Stimulated activated CD4-positive, alpha-beta T cell treated with anti-CD3 and anti-CD28 coated beads, Interleukin-12 subunit alpha, Interleukin-12 subunit beta, amount 100 ng/mL, for 4 hours (primary cell): Measurements from ENCODE around the gene ZNF821.
"Not testable (repeated sequence)": the region's sequence is repeated elsewhere in the genome, so short reads cannot be mapped to it uniquely, and the experiment has no call there.

ENCODE experiments used
- DNase-seq: peaks from one replicate; pipeline ENCODE4 v3.0.0-alpha.2; 2020

Gene ZNF821, protein sequence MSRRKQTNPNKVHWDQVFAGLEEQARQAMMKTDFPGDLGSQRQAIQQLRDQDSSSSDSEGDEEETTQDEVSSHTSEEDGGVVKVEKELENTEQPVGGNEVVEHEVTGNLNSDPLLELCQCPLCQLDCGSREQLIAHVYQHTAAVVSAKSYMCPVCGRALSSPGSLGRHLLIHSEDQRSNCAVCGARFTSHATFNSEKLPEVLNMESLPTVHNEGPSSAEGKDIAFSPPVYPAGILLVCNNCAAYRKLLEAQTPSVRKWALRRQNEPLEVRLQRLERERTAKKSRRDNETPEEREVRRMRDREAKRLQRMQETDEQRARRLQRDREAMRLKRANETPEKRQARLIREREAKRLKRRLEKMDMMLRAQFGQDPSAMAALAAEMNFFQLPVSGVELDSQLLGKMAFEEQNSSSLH

DNA sequence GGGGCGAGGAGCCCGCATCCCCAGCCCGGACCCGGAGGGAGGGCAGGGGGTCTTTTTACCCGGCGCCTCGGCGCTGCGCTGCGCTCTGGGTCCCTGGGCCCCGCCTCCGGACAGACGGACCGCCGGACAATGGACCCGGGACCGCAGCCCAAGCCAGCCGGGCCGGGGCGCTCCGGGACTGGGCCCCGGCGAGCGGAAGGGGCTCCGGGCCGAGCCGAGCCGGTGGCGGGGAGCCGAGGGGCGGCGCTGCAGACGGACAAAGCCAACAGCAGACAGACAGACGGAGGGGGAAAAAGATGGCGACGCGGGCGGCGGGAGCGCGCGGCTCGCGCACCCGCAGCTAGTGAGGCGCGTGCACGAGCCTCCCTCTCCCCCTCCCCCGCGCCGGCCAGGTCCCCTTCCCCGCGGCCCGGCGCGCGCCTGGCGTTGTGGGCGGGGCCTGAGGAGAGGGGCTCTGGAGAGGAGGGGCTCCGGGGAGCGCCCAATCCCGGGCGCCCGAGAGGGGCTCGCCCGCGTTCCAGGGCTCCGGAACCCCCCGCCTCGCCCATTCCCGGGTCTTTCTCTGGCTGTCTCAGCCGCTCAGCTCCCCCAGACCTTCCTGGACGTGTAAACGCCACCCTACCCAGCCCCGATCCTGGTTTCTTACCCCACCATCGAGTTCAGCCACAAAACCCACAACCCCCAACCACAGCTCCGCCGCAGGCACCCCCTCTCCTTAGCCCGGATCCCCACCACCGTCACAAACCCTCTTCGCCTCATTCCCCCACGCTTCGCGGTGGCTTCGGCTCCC lies at the start of gene ZNF821:
TSS of gene ZNF821 (minus strand) at position 334 of the 790 bp plus-strand sequence. CDS start 4,236 bp downstream, outside the sequence.
- peak; percentile 70 for DNase-seq

DNA sequence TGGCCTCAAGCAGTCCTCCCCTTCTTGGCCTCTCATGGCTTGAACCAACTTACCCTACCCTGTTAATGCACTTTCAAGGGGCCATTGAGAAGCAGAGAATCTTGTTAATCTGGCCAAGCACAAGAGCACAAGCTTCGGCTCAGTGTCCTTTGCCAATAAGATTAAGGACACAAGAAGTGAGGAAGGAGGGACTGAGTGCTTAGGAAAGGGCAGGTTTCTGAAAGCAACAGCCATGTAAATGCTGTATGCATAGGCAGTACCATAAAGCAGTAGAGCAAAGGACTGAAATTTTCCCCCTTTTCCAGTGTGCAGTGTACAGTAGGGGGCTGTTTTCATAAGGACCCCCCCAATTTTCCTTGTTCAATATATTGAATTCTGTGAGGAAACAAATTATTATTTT lies 49.0 kb upstream of the ZNF821 start:
- DNase-seq: no peak

DNA sequence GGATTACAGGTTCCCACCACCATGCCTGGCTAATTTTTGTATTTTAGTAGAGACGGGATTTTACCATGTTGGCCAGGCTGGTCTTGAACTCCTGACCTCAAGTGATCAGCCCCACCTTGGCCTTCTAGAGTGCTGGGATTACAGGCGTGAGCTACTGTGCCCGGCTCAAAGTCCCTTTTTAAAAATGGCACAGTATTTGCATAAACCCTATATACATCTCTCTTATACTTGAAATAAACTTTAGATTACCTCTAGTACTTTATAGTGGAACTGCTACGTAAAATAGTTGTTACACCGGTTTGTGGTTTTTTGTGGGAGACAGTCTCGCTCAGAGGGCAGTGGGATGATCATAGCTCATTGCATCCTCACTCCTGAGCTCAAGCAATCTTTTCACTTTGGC lies 47.6 kb upstream of the ZNF821 start:
- DNase-seq: no peak

DNA sequence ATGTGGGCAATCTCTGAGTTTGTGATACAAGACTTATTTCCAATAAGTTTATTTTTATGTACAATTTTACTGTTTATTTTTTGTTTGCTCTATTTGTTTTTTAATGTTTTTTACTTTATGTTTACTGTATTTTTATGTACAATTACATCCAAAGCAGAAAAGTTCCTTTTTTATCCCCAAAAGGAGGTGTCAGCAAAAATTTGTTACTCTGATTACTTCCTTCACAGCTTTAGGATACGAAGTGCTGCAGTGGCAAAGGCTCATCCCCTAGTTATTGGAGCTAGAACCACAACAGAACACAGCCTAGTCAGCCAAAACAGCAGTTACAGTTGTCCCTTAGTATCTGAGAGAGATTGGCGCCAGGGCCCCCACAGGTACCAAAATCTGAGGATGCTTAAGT lies 47.0 kb upstream of the ZNF821 start:
- DNase-seq: no peak

DNA sequence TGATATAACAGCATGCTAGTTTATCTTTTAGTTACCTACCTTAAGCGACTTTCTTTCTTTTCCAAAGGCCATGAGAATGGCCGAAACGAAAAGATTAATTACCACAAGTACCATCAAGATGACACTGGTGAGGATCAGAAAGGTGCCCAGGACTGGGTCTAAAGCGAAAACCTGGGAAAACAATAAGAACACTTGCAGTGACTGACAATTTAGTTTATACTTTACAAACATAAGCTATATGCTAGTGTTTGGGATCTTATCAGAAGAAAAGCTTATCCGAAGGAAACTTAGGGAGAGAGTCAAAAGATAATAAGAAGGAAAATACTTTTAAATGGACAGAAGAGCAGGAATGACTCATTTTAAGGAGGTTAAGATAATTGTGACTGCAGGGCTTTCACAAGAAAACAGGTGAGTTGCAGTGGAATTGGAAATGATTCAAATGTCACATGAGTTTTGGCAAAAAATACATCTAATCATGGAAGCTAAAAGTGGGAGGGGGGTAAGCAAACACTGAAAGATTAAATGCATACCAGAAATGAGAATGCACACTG lies 46.1 kb upstream of the ZNF821 start:
- DNase-seq: no peak

DNA sequence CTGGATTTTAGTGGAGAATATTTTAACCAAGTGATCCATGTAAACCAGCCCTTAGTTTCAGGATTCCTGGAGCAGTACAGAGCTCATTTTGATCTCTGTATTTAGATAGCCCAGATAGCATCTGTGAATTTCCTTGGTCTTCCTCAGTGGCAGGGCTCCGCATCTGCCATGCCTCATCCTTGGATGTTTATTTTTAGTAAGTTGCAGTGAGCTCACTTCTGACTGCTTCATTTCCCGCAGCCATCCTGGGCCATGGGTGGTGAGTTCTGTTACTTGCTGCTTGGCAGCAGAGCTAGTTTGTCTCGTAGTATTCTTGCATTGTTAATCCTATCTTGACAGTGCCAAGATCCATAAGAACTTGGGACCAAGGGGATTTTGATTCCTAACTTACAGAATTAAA lies 45.1 kb upstream of the ZNF821 start:
- DNase-seq: no peak

DNA sequence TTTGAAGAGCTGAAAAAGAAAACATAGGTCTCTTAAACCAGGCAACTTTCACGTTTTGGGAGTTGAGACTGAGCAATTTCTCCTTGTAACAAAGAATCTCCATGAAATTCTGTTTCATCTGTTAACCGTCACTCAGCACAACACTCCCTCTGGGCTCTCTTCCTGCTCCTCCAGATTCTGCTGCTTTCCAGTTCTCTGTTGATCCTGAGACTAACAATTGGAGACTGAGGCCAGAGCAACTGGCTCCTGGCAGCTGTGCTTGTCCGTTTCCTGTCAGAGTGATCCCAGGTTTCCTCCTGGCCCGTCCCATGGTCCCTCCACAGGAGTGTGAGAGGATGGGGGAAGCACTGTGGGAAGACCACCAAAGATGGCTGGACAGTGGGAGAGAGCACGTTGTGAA lies 43.8 kb upstream of the ZNF821 start:
- DNase-seq: no peak

DNA sequence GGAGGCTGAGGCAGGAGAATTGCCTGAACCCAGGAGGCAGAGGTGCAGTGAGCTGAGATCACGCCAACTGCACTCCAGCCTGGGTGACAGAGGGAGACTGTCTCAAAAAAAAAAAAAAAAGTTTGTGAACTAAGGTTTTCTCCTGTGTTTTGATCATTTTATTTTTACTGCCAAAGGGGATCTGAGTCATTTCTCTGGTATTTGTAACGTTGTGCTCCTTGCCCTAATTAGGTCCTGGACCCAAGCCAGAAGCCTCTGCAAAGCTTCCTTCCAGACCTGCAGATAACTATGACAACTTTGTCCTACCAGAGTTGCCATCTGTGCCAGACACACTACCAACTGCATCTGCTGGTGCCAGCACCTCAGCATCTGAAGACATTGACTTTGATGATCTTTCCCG lies 43.4 kb upstream of the ZNF821 start:
- no peak for DNase-seq

DNA sequence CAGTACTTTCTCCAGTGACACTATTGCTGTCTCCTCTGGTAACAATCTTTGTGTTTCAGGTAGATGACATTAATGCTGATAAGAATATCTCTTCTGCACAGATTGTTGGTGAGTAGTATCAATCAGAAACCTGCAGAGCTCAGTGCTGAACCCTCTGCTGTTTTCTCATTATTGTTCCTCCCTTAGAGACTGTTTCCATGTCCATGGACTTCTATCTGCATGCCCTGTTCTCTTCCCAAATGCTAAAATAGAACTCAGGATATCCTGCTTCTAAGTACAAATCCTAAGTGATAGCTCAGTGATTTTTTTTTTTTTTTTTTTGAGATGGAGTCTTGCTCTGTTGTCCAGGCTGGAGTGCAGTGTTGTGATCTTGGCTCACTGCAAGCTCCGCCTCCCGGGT lies 40.7 kb upstream of the ZNF821 start:
- no peak for DNase-seq

DNA sequence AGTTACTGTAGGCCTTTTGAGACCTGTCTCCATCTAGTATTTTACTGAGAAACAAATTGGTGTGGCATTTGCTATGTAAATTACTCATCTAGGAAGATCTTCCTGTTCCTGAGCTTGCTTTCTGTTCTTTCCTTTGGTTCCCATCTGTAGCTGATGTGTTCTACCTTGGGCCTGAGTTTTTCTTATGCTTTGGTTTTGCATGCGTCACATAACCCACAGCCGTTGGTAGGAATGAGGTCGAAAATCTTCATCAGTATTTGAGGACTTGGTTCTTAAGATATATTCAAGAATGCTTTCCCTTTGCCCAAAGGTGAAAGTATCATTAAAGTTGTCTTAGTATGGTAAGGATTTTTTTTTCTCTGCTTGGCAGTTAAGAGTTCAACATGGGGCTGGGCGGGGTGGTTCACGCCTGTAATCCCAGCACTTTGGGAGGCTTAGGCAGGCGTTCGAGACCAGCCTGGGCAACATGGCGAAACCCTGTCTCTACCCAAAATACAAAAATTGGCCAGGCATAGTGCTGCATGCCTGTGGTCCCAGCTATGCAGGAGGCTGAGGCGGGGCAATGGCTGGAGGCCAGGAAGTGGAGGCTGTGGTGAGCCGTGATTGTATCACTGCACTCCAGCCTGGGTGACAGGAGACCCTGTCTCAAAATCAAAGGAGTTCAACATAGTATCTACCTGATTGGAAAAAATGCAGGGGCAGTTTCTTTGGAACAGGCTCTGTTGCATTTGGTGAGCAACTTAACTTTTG lies 40.1 kb upstream of the ZNF821 start:
- no peak for DNase-seq

DNA sequence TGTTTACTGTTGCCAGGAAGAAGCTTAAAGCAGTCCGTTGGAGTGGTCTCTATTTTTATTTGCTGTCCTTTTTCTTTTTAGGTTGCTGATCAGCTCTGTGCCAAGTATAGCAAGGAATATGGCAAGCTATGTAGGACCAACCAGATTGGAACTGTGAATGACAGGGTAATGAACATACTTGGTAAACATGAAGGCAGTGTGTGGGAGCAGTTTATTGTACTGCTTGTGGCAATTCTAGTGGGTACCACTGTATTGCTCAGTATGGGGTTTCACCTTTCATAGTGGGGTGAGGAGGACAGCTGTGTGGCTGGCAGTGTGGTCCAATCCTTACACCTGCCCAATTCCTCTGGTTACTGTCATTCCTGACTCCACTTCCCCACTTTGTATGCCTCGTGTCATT lies 36.7 kb upstream of the ZNF821 start:
- DNase-seq: no peak

DNA sequence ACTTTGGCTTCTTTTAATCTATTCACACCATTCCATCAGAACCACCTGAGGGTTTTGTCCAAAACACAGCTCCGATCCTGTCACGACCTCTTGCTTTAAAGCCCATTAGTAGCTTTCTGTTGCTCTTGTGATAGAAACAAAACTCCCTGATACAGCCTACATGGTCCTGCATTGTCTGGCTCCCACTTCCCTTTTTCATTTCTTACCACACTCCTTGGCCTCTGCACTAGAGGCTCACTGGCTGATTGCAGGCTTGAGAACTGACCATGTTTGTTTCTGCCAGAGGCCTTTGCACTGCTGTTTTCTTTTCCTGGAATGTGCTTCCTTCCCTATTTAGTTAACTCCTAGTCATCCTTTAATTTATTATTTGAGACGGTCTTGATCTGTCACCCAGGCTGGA lies 35.1 kb upstream of the ZNF821 start:
- no peak for DNase-seq

DNA sequence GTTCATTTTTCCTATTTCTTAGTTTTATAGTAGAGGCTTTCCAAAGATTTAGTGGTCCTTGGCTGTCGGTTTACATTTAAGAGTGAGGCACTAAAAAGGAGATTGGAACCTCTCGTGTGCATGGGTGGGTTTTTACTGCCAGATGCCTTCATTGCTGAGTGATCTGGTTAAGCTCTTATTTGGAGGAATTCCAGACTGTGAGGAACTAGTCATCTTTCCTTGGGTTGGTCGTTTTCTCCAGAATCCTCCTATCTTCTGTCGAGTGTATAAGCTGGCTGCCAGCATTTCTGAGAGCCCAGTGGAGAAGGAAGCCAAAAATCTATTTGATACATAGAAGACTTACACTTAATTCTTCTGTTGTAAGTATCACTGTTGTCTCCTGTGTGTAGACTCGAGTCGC lies 33.9 kb upstream of the ZNF821 start:
- DNase-seq: no peak

DNA sequence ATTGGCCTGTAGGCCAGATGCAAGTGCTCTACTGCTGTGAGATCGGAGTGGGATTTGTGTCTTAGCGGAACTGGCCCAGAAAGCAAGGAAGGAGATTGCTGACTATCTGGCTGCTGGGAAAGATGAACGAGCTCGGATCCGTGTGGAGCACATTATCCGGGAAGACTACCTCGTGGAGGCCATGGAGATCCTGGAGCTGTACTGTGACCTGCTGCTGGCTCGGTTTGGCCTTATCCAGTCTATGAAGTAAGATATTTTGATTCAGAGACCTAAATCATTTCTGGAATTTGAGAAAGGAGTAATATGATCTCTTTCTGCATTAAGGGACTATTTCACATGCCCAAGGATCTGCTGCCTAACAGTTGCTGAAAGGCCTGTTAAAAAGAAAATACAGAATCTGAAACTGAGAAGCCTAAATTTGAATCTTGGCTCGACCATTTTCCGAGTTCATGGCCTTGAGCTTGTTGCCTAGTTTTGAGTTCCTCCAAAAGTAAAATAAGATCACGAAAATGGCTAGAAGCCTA lies 32.5 kb upstream of the ZNF821 start:
- DNase-seq: no peak

DNA sequence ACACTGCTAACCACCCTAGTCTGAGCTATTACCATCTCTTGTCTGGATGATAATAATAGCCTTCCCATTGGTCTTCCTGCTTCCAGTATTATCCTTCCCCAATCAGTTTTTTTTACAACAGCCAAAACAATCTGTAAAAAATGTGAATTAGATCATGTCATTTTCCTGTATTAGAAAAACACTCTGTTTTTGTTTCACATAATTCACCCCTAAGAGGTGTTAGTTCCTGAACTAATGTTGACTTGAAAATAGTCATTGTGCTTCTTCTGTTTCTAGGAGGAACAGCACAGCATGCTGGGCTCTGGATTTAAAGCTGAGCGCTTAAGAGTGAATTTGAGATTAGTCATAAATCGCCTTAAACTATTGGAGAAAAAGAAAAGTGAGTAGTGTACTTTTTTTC lies 31.4 kb upstream of the ZNF821 start:
- DNase-seq: no peak

DNA sequence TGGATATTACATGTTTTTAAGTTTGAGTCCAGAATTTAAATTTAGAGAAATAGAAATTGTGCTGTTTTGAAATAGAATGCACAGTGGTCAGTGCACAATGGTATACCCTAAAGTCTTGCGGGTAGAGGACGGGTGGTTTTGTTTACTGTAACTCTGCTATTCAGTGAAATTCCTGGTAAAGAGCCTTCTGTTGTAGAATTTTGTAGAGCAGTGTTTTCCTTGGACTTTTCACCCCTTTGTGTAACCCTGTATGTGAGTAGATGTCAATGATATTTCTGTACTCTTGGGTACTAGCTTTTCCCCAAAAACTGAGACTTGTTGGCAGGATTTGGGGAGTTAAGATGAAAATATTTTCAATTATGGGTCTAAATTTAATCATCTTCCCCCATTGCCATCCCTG lies 30.8 kb upstream of the ZNF821 start:
- no peak for DNase-seq

DNA sequence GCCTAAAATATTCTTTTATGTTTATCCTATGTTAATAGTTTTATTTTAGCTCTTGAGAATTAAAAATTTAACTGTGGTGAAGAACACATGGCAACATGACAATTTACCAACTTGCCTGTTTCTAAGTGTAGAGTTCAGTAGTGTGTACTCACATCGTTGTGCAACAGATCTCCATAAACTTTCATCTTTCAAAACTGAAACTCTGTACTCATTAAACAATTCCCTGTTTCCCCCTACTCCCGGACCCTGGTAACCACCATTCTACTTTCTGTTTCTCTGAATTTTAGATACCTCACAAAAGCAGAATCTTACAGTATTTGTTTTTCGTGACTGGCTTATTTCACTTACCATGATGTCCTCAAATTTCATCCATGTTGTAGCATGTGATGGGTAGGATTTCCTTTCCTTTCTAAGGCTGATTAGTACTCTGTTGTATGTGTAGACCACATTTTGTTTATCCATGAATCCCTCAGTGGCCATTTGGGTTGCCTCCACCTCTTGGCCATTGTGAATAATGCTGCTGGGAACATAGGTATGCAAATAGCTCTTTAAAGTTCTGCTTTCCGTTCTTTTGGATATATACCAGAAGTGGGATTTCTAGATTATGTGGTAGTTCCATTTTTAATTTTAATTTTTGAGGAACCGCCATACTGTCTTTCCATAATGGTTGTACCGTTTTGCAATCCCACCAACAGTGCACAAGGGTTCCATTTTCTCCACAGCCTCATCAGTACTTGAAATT lies 28.7 kb upstream of the ZNF821 start:
- no peak for DNase-seq

DNA sequence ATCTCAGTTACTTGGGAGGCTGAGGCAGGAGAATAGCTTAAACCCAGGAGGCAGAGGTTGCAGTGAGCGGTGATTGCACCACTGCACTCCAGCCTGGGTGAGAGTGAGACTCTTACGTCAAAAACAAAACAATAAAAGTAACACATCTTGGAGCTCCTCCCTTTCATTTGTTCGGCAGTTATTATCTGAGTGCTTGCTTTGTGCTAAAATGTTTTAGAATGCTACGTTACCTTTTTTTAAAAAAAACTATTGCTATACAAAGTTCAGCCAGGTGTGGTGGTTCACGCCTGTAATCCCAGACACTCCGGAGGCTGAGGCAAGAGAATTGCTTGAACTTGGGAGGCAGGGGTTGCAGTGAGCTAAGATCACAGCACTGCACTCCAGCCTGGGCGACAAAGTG lies 27.1 kb upstream of the ZNF821 start:
- no peak for DNase-seq

DNA sequence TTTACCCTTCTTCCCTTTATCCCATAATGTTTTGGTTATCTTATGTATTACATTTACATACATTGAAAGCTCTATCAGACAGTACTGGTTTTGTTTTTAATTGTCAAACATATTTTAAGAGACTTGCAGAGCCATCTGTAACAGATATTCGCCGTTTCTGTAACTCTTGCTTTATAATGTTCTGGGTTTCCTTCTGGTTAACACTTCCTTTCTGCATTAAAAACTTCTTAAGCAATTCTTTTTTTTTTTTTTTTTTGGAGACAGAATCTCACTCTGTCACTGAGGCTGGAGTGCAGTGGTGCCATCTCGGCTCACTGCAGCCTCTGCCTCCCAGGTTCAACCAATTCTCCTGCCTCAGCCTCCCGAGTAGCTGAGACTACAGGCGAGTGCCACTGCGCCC lies 21.8 kb upstream of the ZNF821 start:
- not testable (repeated sequence) for DNase-seq

DNA sequence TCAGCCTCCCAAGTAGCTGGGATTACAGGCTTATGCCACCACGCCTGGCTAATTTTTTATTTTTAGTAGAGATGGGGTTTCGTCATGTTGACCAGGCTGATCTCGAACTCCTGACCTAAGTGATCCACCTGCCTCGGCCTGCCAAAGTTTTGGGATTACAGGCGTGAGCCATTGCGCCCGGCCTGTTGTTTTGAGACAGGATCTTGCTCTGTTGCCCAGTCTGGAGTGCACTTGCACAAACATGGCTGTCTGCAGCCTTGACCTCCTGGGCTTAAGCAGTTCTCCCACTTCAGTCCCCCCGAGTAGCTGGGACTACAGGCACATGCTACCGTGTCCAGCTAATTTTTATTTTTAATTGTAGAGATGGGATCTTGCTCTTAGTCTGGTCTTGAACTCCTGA lies 20.3 kb upstream of the ZNF821 start:
- DNase-seq: no peak

DNA sequence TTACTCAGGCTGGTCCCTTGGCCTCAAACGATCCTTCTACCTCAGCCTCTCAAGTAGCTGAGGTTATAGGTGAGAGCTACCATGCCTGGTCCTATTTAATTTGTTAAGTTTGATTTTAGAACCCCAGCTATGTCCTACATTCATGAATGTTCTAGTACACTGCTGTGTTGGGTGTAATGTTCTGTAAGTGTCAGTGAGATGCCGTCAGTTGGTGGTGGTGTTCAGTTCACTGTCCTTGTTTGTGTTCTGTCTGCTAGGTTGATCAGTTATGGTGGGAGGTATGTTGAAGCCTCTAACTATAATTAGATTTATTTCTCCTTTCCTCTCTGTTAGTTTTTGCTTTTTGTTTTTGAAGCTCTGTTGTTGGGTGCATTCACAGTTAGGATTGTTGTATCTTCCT lies 19.6 kb upstream of the ZNF821 start:
- no peak for DNase-seq

DNA sequence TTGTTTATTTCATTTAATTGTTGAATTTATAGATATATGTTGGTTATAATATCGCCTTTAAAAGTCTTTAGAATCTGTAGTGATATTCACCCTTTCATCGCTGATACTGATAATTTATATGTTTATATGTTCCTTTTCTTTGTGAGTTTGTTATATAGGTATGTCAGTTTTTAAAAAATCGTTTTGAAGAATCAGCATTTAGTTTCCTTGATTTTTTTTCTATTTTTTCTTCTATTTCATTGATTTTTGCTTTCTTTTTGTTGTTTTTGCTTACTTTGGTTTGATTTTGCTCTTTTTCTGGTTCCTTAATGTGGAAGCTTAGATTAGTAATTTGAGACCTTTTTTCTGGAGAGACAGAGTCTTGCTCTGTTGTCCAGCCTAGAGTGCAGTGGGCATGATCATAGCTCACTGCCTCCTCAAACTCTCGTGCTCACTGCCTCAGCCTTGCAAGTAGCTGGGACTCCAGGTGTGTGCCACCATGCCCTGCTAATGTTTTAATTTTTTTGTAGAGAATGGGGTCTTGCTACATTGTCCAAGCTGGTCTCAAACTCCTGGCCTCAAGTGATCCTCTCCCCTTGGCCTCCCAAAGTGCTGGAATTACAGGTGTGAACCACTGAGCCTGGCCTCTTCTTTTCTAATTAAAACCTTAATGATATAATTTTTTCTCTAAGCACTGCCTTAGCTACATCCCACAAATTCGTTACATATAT lies 18.8 kb upstream of the ZNF821 start:
- no peak for DNase-seq
